HG02610 (cell line): Measurements from ENCODE around the gene RGS12.
A peak's percentile ranks its signal among the peaks of the same experiment; 100 is the strongest.

ENCODE experiments used
- ATAC-seq: cut with Tn5 transposase; IDR thresholded peaks from one replicate; pipeline ENCODE4 v1.9.1; 2021; ENCODE audit warnings: mild to moderate bottlenecking, moderate library complexity; ENCODE audit not compliant: unreplicated experiment

Gene RGS12

GRCh38 chr4:3292571-3293400, at the start of gene RGS12:
Gene RGS12 (plus strand): TSS chr4:3293021. CDS start chr4:3316171, 23,150 bp downstream.
- peak; percentile 59 for ATAC-seq

- no peak for ATAC-seq
Measured at GRCh38 chr4:3243136-3243780, 49.6 kb upstream of the RGS12 start.

GRCh38 chr4:3244002-3244401, 48.8 kb upstream of the RGS12 start:
- ATAC-seq: no peak

GRCh38 chr4:3244747-3245146, 48.1 kb upstream of the RGS12 start:
- ATAC-seq: no peak

GRCh38 chr4:3245676-3246075, 47.1 kb upstream of the RGS12 start:
- ATAC-seq: no peak

- no peak for ATAC-seq
Measured at GRCh38 chr4:3246458-3247398, 46.1 kb upstream of the RGS12 start.

- no peak for ATAC-seq
Measured at GRCh38 chr4:3247399-3248177, 45.2 kb upstream of the RGS12 start.

GRCh38 chr4:3248178-3248480, 44.7 kb upstream of the RGS12 start:
- ATAC-seq: no peak

GRCh38 chr4:3248811-3249661, 43.8 kb upstream of the RGS12 start, which contains the start of gene MSANTD1:
Gene MSANTD1 (plus strand): TSS chr4:3249159. CDS start chr4:3249223, 64 bp downstream.
- no peak for ATAC-seq

- no peak for ATAC-seq
Measured at GRCh38 chr4:3249711-3250437, 42.9 kb upstream of the RGS12 start.

- no peak for ATAC-seq
Measured at GRCh38 chr4:3250438-3250955, 42.3 kb upstream of the RGS12 start.

GRCh38 chr4:3250956-3251690, 41.7 kb upstream of the RGS12 start:
- ATAC-seq: no peak

GRCh38 chr4:3251691-3252479, 40.9 kb upstream of the RGS12 start:
- no peak for ATAC-seq

- ATAC-seq: no peak
Measured at GRCh38 chr4:3252480-3252828, 40.4 kb upstream of the RGS12 start.

GRCh38 chr4:3252831-3253641, 39.8 kb upstream of the RGS12 start:
- ATAC-seq: no peak

GRCh38 chr4:3253808-3254207, 39.0 kb upstream of the RGS12 start:
- no peak for ATAC-seq
